Measurements from ENCODE around the gene NT5M.

Gene NT5M

GRCh38 chr17:17358866-17359265 lies 55.7 kb downstream of the NT5M start:
- Histone ChIP-seq H3K4me3 (ENCODE audit: low read length) (no peak overlapping the region), H3K9ac (ENCODE audit: low read depth, low read length) (no peak overlapping the region), H3K4me1 (ENCODE audit: insufficient read depth, low read length) (peaks cover 5% of the 10 kb centered on the region; the same call in 1 of the 2 replicates), H3K9me3 (ENCODE audit: insufficient read depth, low read depth, low read length) (peaks cover 9% of the 10 kb centered on the region; the same call in 1 of the 2 replicates), H3K36me3 (ENCODE audit: insufficient read depth, low read length) (no peaks in the 10 kb centered on the region), H3K27ac (ENCODE audit: low read depth, low read length) (no peak overlapping the region), H3K27me3 (ENCODE audit: insufficient read depth, low read length) (no peaks in the 10 kb centered on the region)
- whole genome bisulfite sequencing, result 88% methylated on average over 2 of the region's 2 CpGs

- WGBS, result 80% methylated on average over 2 of the region's 2 CpGs
These were observed 56.1 kb downstream of the NT5M start for GRCh38 chr17:17359271-17359670.

GRCh38 chr17:17360087-17360730 lies 57.0 kb downstream of the NT5M start:
- WGBS, result no CpG with 5 or more reads among the region's 1 CpG
- Histone ChIP-seq H3K9ac (ENCODE audit: low read depth, low read length) (no peak overlapping the region), H3K4me3 (ENCODE audit: low read length) (no peak overlapping the region), H3K4me1 (ENCODE audit: insufficient read depth, low read length) (peaks cover 5% of the 10 kb centered on the region; the same call in 1 of the 2 replicates), H3K27me3 (ENCODE audit: insufficient read depth, low read length) (no peaks in the 10 kb centered on the region), H3K9me3 (ENCODE audit: insufficient read depth, low read depth, low read length) (peaks cover 9% of the 10 kb centered on the region; the same call in 1 of the 2 replicates), H3K36me3 (ENCODE audit: insufficient read depth, low read length) (no peaks in the 10 kb centered on the region), H3K27ac (ENCODE audit: low read depth, low read length) (no peak overlapping the region)

More at GRCh38 chr17:17359271-17359670, 56.1 kb downstream of the NT5M start:
- Histone ChIP-seq H3K36me3 (ENCODE audit: insufficient read depth, low read length) (no peaks in the 10 kb centered on the region), H3K27ac (ENCODE audit: low read depth, low read length) (no peak overlapping the region), H3K4me3 (ENCODE audit: low read length) (no peak overlapping the region), H3K9ac (ENCODE audit: low read depth, low read length) (no peak overlapping the region), H3K9me3 (ENCODE audit: insufficient read depth, low read depth, low read length) (peaks cover 9% of the 10 kb centered on the region; the same call in 1 of the 2 replicates), H3K4me1 (ENCODE audit: insufficient read depth, low read length) (peaks cover 5% of the 10 kb centered on the region; the same call in 1 of the 2 replicates), H3K27me3 (ENCODE audit: insufficient read depth, low read length) (no peaks in the 10 kb centered on the region)

- Histone ChIP-seq H3K4me3 (ENCODE audit: low read length) (no peak overlapping the region), H3K4me1 (ENCODE audit: insufficient read depth, low read length) (peaks cover 5% of the 10 kb centered on the region; the same call in 1 of the 2 replicates), H3K9ac (ENCODE audit: low read depth, low read length) (no peak overlapping the region), H3K36me3 (ENCODE audit: insufficient read depth, low read length) (no peaks in the 10 kb centered on the region), H3K27me3 (ENCODE audit: insufficient read depth, low read length) (no peaks in the 10 kb centered on the region; the same call in 1 of the 2 replicates), H3K9me3 (ENCODE audit: insufficient read depth, low read depth, low read length) (peaks cover 9% of the 10 kb centered on the region; the same call in 1 of the 2 replicates), H3K27ac (ENCODE audit: low read depth, low read length) (no peak overlapping the region)
- WGBS, result 92% methylated on average over 5 of the region's 5 CpGs
These were observed 58.3 kb downstream of the NT5M start for GRCh38 chr17:17361543-17361866.

GRCh38 chr17:17361867-17362539 lies 58.8 kb downstream of the NT5M start:
- WGBS, result 92% methylated on average over 12 of the region's 12 CpGs
- Histone ChIP-seq H3K9ac (ENCODE audit: low read depth, low read length) (no peak overlapping the region), H3K27me3 (ENCODE audit: insufficient read depth, low read length) (no peaks in the 10 kb centered on the region; the same call in 1 of the 2 replicates), H3K4me3 (ENCODE audit: low read length) (no peak overlapping the region), H3K9me3 (ENCODE audit: insufficient read depth, low read depth, low read length) (peaks cover 9% of the 10 kb centered on the region; the same call in 1 of the 2 replicates), H3K36me3 (ENCODE audit: insufficient read depth, low read length) (no peaks in the 10 kb centered on the region), H3K27ac (ENCODE audit: low read depth, low read length) (no peak overlapping the region), H3K4me1 (ENCODE audit: insufficient read depth, low read length) (peaks cover 5% of the 10 kb centered on the region; the same call in 1 of the 2 replicates)

GRCh38 chr17:17362540-17362930 lies 59.4 kb downstream of the NT5M start:
- H3K36me3 ChIP-seq (ENCODE audit: insufficient read depth, low read length), result no peaks in the 10 kb centered on the region
- H3K9me3 ChIP-seq (ENCODE audit: insufficient read depth, low read depth, low read length), result peaks cover 9% of the 10 kb centered on the region; the same call in 1 of the 2 replicates
- 99% methylated on average over 7 of the region's 7 CpGs for WGBS
- no peaks in the 10 kb centered on the region; the same call in 1 of the 2 replicates for H3K27me3 ChIP-seq (ENCODE audit: insufficient read depth, low read length)
- no peak overlapping the region for H3K27ac ChIP-seq (ENCODE audit: low read depth, low read length)
- peaks cover 5% of the 10 kb centered on the region; the same call in 1 of the 2 replicates for H3K4me1 ChIP-seq (ENCODE audit: insufficient read depth, low read length)
- no peak overlapping the region for H3K4me3 ChIP-seq (ENCODE audit: low read length)
- no peak overlapping the region for H3K9ac ChIP-seq (ENCODE audit: low read depth, low read length)

- peaks cover 9% of the 10 kb centered on the region; the same call in 1 of the 2 replicates for H3K9me3 ChIP-seq (ENCODE audit: insufficient read depth, low read depth, low read length)
- no peak overlapping the region for H3K27ac ChIP-seq (ENCODE audit: low read depth, low read length)
- 74% methylated on average over 8 of the region's 8 CpGs for WGBS
- H3K9ac ChIP-seq (ENCODE audit: low read depth, low read length), result no peak overlapping the region
- H3K27me3 ChIP-seq (ENCODE audit: insufficient read depth, low read length), result no peaks in the 10 kb centered on the region; the same call in 1 of the 2 replicates
- peaks cover 5% of the 10 kb centered on the region; the same call in 1 of the 2 replicates for H3K4me1 ChIP-seq (ENCODE audit: insufficient read depth, low read length)
- H3K4me3 ChIP-seq (ENCODE audit: low read length), result no peak overlapping the region
- no peaks in the 10 kb centered on the region for H3K36me3 ChIP-seq (ENCODE audit: insufficient read depth, low read length)
These were observed 60.6 kb downstream of the NT5M start for GRCh38 chr17:17363638-17364337.

GRCh38 chr17:17364338-17364667 lies 61.1 kb downstream of the NT5M start:
- H3K9me3 ChIP-seq (ENCODE audit: insufficient read depth, low read depth, low read length), result peaks cover 8% of the 10 kb centered on the region; the same call in 1 of the 2 replicates
- no peaks in the 10 kb centered on the region; the same call in 1 of the 2 replicates for H3K27me3 ChIP-seq (ENCODE audit: insufficient read depth, low read length)
- H3K4me3 ChIP-seq (ENCODE audit: low read length), result no peak overlapping the region
- no peak overlapping the region for H3K27ac ChIP-seq (ENCODE audit: low read depth, low read length)
- 62% methylated on average over 11 of the region's 11 CpGs for WGBS
- peaks cover 5% of the 10 kb centered on the region; the same call in 1 of the 2 replicates for H3K4me1 ChIP-seq (ENCODE audit: insufficient read depth, low read length)
- no peak overlapping the region; the same call in 1 of the 2 replicates for H3K9ac ChIP-seq (ENCODE audit: low read depth, low read length)
- H3K36me3 ChIP-seq (ENCODE audit: insufficient read depth, low read length), result no peaks in the 10 kb centered on the region

GRCh38 chr17:17365476-17366110 lies 62.4 kb downstream of the NT5M start:
- H3K9me3 ChIP-seq (ENCODE audit: insufficient read depth, low read depth, low read length), result no peaks in the 10 kb centered on the region
- no peaks in the 10 kb centered on the region for H3K36me3 ChIP-seq (ENCODE audit: insufficient read depth, low read length)
- no peaks in the 10 kb centered on the region; the same call in 1 of the 2 replicates for H3K27me3 ChIP-seq (ENCODE audit: insufficient read depth, low read length)
- 94% methylated on average over 12 of the region's 12 CpGs for WGBS
- H3K4me1 ChIP-seq (ENCODE audit: insufficient read depth, low read length), result peaks cover 5% of the 10 kb centered on the region; the same call in 1 of the 2 replicates
- H3K27ac ChIP-seq (ENCODE audit: low read depth, low read length), result no peak overlapping the region
- no peak overlapping the region for H3K4me3 ChIP-seq (ENCODE audit: low read length)
- H3K9ac ChIP-seq (ENCODE audit: low read depth, low read length), result no peak overlapping the region

- no peaks in the 10 kb centered on the region for H3K36me3 ChIP-seq (ENCODE audit: insufficient read depth, low read length)
- H3K9me3 ChIP-seq (ENCODE audit: insufficient read depth, low read depth, low read length), result no peaks in the 10 kb centered on the region
- no peaks in the 10 kb centered on the region; the same call in 1 of the 2 replicates for H3K27me3 ChIP-seq (ENCODE audit: insufficient read depth, low read length)
- no peak overlapping the region for H3K27ac ChIP-seq (ENCODE audit: low read depth, low read length)
- 100% methylated on average over 1 of the region's 1 CpG for WGBS
- peaks cover 5% of the 10 kb centered on the region; the same call in 1 of the 2 replicates for H3K4me1 ChIP-seq (ENCODE audit: insufficient read depth, low read length)
- no peak overlapping the region for H3K4me3 ChIP-seq (ENCODE audit: low read length)
- no peak overlapping the region for H3K9ac ChIP-seq (ENCODE audit: low read depth, low read length)
These were observed 63.1 kb downstream of the NT5M start for GRCh38 chr17:17366235-17366634.
